ENCODE results near the gene CRMP1.

CRMP1 gene

GRCh38 chr4:5906191-5906590 is 13.3 kb upstream of the CRMP1 start:
- Histone ChIP-seq H3K27me3 (ENCODE audit: insufficient read depth, low read length, poor library complexity, severe bottlenecking) (no peaks in the 10 kb centered on the region), H3K9me3 (ENCODE audit: insufficient read depth, low read depth, low read length) (no peaks in the 10 kb centered on the region), H3K79me2 (ENCODE audit: insufficient read depth, low read length) (no peaks in the 10 kb centered on the region), H3K36me3 (ENCODE audit: insufficient read depth, low read length) (no peaks in the 10 kb centered on the region), H2AFZ (ENCODE audit: low read length) (no peak overlapping the region), H3K4me3 (ENCODE audit: low read length, poor library complexity, severe bottlenecking) (no peak overlapping the region), H3K9me2 (replicated peaks; ENCODE audit: low read depth, low read length) (no peaks in the 10 kb centered on the region), H3K4me1 (ENCODE audit: insufficient read depth, low read length, poor library complexity, severe bottlenecking) (no peaks in the 10 kb centered on the region), H3K9ac (ENCODE audit: low read depth, low read length, poor library complexity, severe bottlenecking) (no peak overlapping the region), H3F3A (ENCODE audit: low read depth) (no peaks in the 10 kb centered on the region), H4K20me1 (ENCODE audit: insufficient read depth, low read length, poor library complexity, severe bottlenecking) (no peaks in the 10 kb centered on the region), H3K4me2 (ENCODE audit: low read depth, low read length, poor library complexity, severe bottlenecking) (no peak overlapping the region)
- TF ChIP-seq EZH2phosphoT487 (IDR thresholded peaks at IDR 0.05; ENCODE audit: borderline replicate concordance): no peak
- no peak for TF ChIP-seq CTCF (conservative IDR thresholded peaks at IDR 0.05; ENCODE audit: low read length)

- TF ChIP-seq CTCF (conservative IDR thresholded peaks at IDR 0.05; ENCODE audit: low read length) (no peak), EZH2phosphoT487 (IDR thresholded peaks at IDR 0.05; ENCODE audit: borderline replicate concordance) (no peak)
- Histone ChIP-seq H3K4me1 (ENCODE audit: insufficient read depth, low read length, poor library complexity, severe bottlenecking) (no peaks in the 10 kb centered on the region), H3K79me2 (ENCODE audit: insufficient read depth, low read length) (no peaks in the 10 kb centered on the region), H3K27me3 (ENCODE audit: insufficient read depth, low read length, poor library complexity, severe bottlenecking) (no peaks in the 10 kb centered on the region), H3F3A (ENCODE audit: low read depth) (no peaks in the 10 kb centered on the region), H3K4me2 (ENCODE audit: low read depth, low read length, poor library complexity, severe bottlenecking) (no peak overlapping the region), H3K9ac (ENCODE audit: low read depth, low read length, poor library complexity, severe bottlenecking) (no peak overlapping the region), H3K9me3 (ENCODE audit: insufficient read depth, low read depth, low read length) (no peaks in the 10 kb centered on the region), H3K36me3 (ENCODE audit: insufficient read depth, low read length) (no peaks in the 10 kb centered on the region), H2AFZ (ENCODE audit: low read length) (no peak overlapping the region), H3K9me2 (replicated peaks; ENCODE audit: low read depth, low read length) (no peaks in the 10 kb centered on the region), H4K20me1 (ENCODE audit: insufficient read depth, low read length, poor library complexity, severe bottlenecking) (no peaks in the 10 kb centered on the region), H3K4me3 (ENCODE audit: low read length, poor library complexity, severe bottlenecking) (no peak overlapping the region)
These were observed 12.8 kb upstream of the CRMP1 start for GRCh38 chr4:5905714-5906113.

- Histone ChIP-seq H3K36me3 (ENCODE audit: insufficient read depth, low read length) (no peaks in the 10 kb centered on the region), H3K9me3 (ENCODE audit: insufficient read depth, low read depth, low read length) (no peaks in the 10 kb centered on the region; the same call in 1 of the 2 replicates), H4K20me1 (ENCODE audit: insufficient read depth, low read length, poor library complexity, severe bottlenecking) (no peaks in the 10 kb centered on the region), H3K4me1 (ENCODE audit: insufficient read depth, low read length, poor library complexity, severe bottlenecking) (no peaks in the 10 kb centered on the region), H2AFZ (ENCODE audit: low read length) (no peak overlapping the region), H3K9me2 (replicated peaks; ENCODE audit: low read depth, low read length) (no peaks in the 10 kb centered on the region), H3K27me3 (ENCODE audit: insufficient read depth, low read length, poor library complexity, severe bottlenecking) (no peaks in the 10 kb centered on the region), H3K4me3 (ENCODE audit: low read length, poor library complexity, severe bottlenecking) (no peak overlapping the region), H3K9ac (ENCODE audit: low read depth, low read length, poor library complexity, severe bottlenecking) (no peak overlapping the region), H3K79me2 (ENCODE audit: insufficient read depth, low read length) (no peaks in the 10 kb centered on the region), H3K4me2 (ENCODE audit: low read depth, low read length, poor library complexity, severe bottlenecking) (no peak overlapping the region), H3F3A (ENCODE audit: low read depth) (no peaks in the 10 kb centered on the region)
- no peak for TF ChIP-seq EZH2phosphoT487 (IDR thresholded peaks at IDR 0.05; ENCODE audit: borderline replicate concordance)
- TF ChIP-seq CTCF (conservative IDR thresholded peaks at IDR 0.05; ENCODE audit: low read length): no peak
These were observed 8.0 kb upstream of the CRMP1 start for GRCh38 chr4:5900844-5901243.

Measured in Loucy (cell line).